ENCODE results near the gene CTSK.
"Not testable (repeated sequence)": the region's sequence is repeated elsewhere in the genome, so short reads cannot be mapped to it uniquely, and the experiment has no call there.

The CTSK gene

GRCh38 chr1:150804671-150805070 lies 3.4 kb downstream of the CTSK start:
- DNase-seq, result no peak

- DNase-seq, result no peak
Observed at GRCh38 chr1:150799089-150799488, 9.0 kb downstream of the CTSK start.

GRCh38 chr1:150798525-150798924 lies 9.5 kb downstream of the CTSK start:
- DNase-seq, result peak; percentile 53

- no peak for DNase-seq
Observed at GRCh38 chr1:150796374-150796773, 11.7 kb downstream of the CTSK start.

GRCh38 chr1:150793778-150794177 lies 14.3 kb downstream of the CTSK start:
- not testable (repeated sequence) for DNase-seq

- DNase-seq, result no peak
Observed at GRCh38 chr1:150793221-150793620, 14.8 kb downstream of the CTSK start.

GRCh38 chr1:150791585-150791984 lies 16.5 kb downstream of the CTSK start:
- no peak for DNase-seq

- no peak for DNase-seq
Observed at GRCh38 chr1:150789396-150789795, 18.7 kb downstream of the CTSK start.

- DNase-seq, result no peak
Observed at GRCh38 chr1:150788946-150789345, 19.1 kb downstream of the CTSK start.

GRCh38 chr1:150787455-150787854 lies 20.6 kb downstream of the CTSK start:
- no peak for DNase-seq

- no peak for DNase-seq
Observed at GRCh38 chr1:150780510-150780909, 27.6 kb downstream of the CTSK start.

- DNase-seq, result no peak
Observed at GRCh38 chr1:150778409-150778808, 29.7 kb downstream of the CTSK start.

GRCh38 chr1:150777544-150777943 lies 30.5 kb downstream of the CTSK start:
- DNase-seq, result no peak

- not testable (repeated sequence) for DNase-seq
Observed at GRCh38 chr1:150775931-150776505, 32.0 kb downstream of the CTSK start.

GRCh38 chr1:150775276-150775675 lies 32.8 kb downstream of the CTSK start:
- DNase-seq, result no peak

- no peak for DNase-seq
Observed at GRCh38 chr1:150772326-150772725, 35.7 kb downstream of the CTSK start.

- DNase-seq, result not testable (repeated sequence)
Observed at GRCh38 chr1:150767704-150768103, 40.4 kb downstream of the CTSK start.

- not testable (repeated sequence) for DNase-seq
Observed at GRCh38 chr1:150765977-150766301, 42.1 kb downstream of the CTSK start.

- no peak for DNase-seq
Observed at GRCh38 chr1:150765296-150765976, 42.6 kb downstream of the CTSK start, which contains the start of gene CTSS. TSS of gene CTSS (minus strand) at chr1:150765778. CDS start at chr1:150764763, 1,015 bp downstream.

GRCh38 chr1:150764617-150765101 lies 43.4 kb downstream of the CTSK start:
- no peak for DNase-seq

GRCh38 chr1:150763018-150763417 lies 45.0 kb downstream of the CTSK start:
- DNase-seq, result no peak

GRCh38 chr1:150762552-150762951 lies 45.5 kb downstream of the CTSK start:
- no peak for DNase-seq

- no peak for DNase-seq
Observed at GRCh38 chr1:150761801-150762200, 46.3 kb downstream of the CTSK start.

GRCh38 chr1:150760013-150760412 lies 48.0 kb downstream of the CTSK start:
- DNase-seq, result no peak

- DNase-seq, result no peak
Observed at GRCh38 chr1:150753416-150753815, 54.6 kb downstream of the CTSK start.
